ENCODE measurements around the gene FGF14. TPM values are rescaled to one million over a fixed set of nuclear protein-coding genes. Genes with fewer than 3 reads are reported as not detected.

FGF14 gene
- total and polyA plus RNA-seq, 4 donors, result 19.3 to 59.7 (median 38.0) TPM

DNA sequence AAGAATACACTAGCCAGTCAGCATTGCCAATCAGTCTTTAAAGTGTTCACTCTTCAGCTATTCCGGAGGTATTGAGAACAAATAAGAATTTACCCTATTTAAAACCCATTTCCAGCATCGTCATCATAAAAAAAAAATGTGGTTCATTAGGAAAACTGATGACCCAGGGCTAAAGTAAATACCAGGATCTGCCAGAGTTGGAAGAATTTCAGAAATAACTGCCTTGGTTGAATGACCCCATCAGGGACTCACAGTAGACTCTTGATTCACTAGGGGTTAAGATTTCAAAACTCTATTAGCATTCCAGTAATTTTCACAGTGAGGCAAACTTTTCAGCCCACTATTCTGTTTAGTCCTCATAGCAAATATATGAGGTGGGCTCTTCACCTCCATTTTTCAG is 572.4 kb downstream of the FGF14 start:
- WGBS (ENCODE audit: insufficient coverage), result no CpG with 5 or more reads among the region's 2 CpGs
- H3K36me3 ChIP-seq (ENCODE audit: control insufficient read depth, insufficient read depth, low read length), result no peaks in the 10 kb centered on the region
- no peaks in the 10 kb centered on the region for H3K9me3 ChIP-seq (ENCODE audit: control insufficient read depth, insufficient read depth, low read length)
- DNase-seq (ENCODE audit: low read depth in 4 of 6, low spot score in 6 of 6), result no peak
- no peak overlapping the region for H3K27ac ChIP-seq (ENCODE audit: low read depth, low read length)
- no peaks in the 10 kb centered on the region for H3K4me1 ChIP-seq (ENCODE audit: control insufficient read depth, insufficient read depth, low read length)
- no peak overlapping the region for H3K4me3 ChIP-seq (ENCODE audit: low read depth, low read length)
- no peaks in the 10 kb centered on the region for H3K27me3 ChIP-seq (ENCODE audit: control insufficient read depth, insufficient read depth, low read length)

DNA sequence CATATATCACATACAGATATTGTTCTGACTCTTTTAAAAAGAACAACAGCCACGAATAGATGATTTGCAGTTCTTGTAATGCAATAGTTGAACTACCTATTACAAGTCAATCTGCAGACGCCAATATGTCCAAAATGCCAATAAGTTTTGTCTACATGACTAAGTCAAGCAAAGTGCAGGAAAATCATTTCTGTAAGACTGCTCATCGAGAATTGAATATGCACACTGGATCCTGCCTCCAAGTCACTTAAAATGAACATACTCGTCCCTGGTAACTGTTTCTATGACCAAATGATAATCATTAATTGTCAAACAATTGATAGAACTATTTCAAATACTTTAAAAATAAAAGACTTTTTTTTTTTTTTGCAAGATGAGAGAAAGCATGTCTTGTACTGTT is 573.7 kb downstream of the FGF14 start:
- WGBS (ENCODE audit: insufficient coverage), result 100% methylated on average over 2 of the region's 4 CpGs
- no peaks in the 10 kb centered on the region for H3K9me3 ChIP-seq (ENCODE audit: control insufficient read depth, insufficient read depth, low read length)
- H3K27ac ChIP-seq (ENCODE audit: low read depth, low read length), result no peak overlapping the region
- H3K4me3 ChIP-seq (ENCODE audit: low read depth, low read length), result no peak overlapping the region
- H3K4me1 ChIP-seq (ENCODE audit: control insufficient read depth, insufficient read depth, low read length), result no peaks in the 10 kb centered on the region
- H3K27me3 ChIP-seq (ENCODE audit: control insufficient read depth, insufficient read depth, low read length), result no peaks in the 10 kb centered on the region
- DNase-seq (ENCODE audit: low read depth in 4 of 6, low spot score in 6 of 6), result no peak
- no peaks in the 10 kb centered on the region for H3K36me3 ChIP-seq (ENCODE audit: control insufficient read depth, insufficient read depth, low read length)

DNA sequence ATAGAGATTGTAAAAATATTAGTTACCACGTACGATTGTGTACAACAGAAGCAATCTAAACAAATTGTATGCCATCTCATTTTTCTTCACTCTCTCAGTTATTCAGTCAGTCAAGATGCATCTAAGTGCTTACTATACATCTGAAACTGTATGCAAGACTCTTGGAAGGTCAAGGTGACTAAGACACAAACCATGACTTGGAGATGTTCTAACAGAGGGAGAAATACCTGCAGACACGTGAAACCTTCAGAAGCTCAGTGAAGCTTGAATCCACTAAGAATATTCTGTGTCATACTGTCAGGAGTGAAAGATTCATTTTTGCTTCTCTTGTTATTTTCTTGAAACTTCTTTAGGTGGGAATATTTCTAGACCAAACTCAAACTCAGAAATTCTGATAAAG is 584.0 kb downstream of the FGF14 start:
- no peaks in the 10 kb centered on the region for H3K27me3 ChIP-seq (ENCODE audit: control insufficient read depth, insufficient read depth, low read length)
- H3K27ac ChIP-seq (ENCODE audit: low read depth, low read length), result no peak overlapping the region
- no peaks in the 10 kb centered on the region for H3K36me3 ChIP-seq (ENCODE audit: control insufficient read depth, insufficient read depth, low read length)
- no peaks in the 10 kb centered on the region for H3K9me3 ChIP-seq (ENCODE audit: control insufficient read depth, insufficient read depth, low read length)
- H3K4me1 ChIP-seq (ENCODE audit: control insufficient read depth, insufficient read depth, low read length), result no peaks in the 10 kb centered on the region
- no peak overlapping the region for H3K4me3 ChIP-seq (ENCODE audit: low read depth, low read length)
- DNase-seq (ENCODE audit: low read depth in 4 of 6, low spot score in 6 of 6), result no peak
- WGBS (ENCODE audit: insufficient coverage), result no CpG with 5 or more reads among the region's 3 CpGs

DNA sequence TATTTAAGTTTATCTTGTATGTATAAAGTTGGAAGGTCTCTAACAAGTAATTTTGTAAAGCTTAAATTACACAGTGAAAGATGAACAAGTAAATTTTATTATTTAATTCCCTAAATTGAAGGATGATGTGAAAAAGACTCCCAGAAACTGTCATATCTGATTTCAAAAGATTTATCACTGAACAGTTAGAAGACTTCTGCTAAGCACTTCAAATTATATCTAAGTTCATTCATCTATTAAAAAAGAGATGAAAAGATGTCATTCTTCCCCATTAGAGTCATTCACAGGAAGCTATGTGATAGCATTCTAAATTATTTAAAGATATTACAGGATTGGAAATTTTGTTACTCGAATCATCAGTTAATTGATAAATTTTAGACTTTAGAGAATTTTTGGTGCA is 590.0 kb downstream of the FGF14 start:
- Histone ChIP-seq H3K36me3 (ENCODE audit: control insufficient read depth, insufficient read depth, low read length) (no peaks in the 10 kb centered on the region), H3K9me3 (ENCODE audit: control insufficient read depth, insufficient read depth, low read length) (no peaks in the 10 kb centered on the region), H3K4me3 (ENCODE audit: low read depth, low read length) (no peak overlapping the region), H3K27me3 (ENCODE audit: control insufficient read depth, insufficient read depth, low read length) (no peaks in the 10 kb centered on the region), H3K4me1 (ENCODE audit: control insufficient read depth, insufficient read depth, low read length) (no peaks in the 10 kb centered on the region), H3K27ac (ENCODE audit: low read depth, low read length) (no peak overlapping the region)
- WGBS (ENCODE audit: insufficient coverage), result no CpG with 5 or more reads among the region's 1 CpG
- DNase-seq (ENCODE audit: low read depth in 4 of 6, low spot score in 6 of 6), result no peak

DNA sequence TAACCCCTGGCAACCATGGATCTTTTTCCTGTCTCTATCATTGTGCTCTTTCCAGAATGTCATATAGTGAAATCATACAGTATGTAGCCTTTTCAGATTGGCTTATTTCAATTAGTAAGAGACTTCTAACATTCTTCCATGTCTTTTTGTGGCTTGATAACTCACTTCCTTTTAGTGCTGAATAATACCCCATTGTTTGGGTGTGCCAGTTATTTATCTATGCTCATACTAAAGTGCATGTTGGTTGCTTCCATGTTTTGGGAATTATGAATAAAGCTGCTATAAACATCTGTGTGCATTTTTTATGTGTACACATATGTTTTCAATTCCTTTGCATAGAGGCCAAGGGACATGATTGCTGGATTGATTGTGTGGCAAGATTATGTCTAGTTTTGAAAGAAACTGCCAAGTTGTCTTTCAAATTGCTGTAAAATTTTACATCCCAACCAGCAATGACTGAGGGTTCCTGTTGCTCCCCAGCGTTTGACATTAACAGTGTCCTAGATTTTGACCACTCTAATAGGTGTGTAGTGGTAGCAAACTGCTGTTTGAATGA is 590.5 kb downstream of the FGF14 start:
- DNase-seq (ENCODE audit: low read depth in 4 of 6, low spot score in 6 of 6), result no peak
- WGBS (ENCODE audit: insufficient coverage), result no CpG with 5 or more reads among the region's 1 CpG
- no peak overlapping the region for H3K4me3 ChIP-seq (ENCODE audit: low read depth, low read length)
- no peaks in the 10 kb centered on the region for H3K4me1 ChIP-seq (ENCODE audit: control insufficient read depth, insufficient read depth, low read length)
- H3K9me3 ChIP-seq (ENCODE audit: control insufficient read depth, insufficient read depth, low read length), result no peaks in the 10 kb centered on the region
- H3K27me3 ChIP-seq (ENCODE audit: control insufficient read depth, insufficient read depth, low read length), result no peaks in the 10 kb centered on the region
- no peak overlapping the region for H3K27ac ChIP-seq (ENCODE audit: low read depth, low read length)
- no peaks in the 10 kb centered on the region for H3K36me3 ChIP-seq (ENCODE audit: control insufficient read depth, insufficient read depth, low read length)

DNA sequence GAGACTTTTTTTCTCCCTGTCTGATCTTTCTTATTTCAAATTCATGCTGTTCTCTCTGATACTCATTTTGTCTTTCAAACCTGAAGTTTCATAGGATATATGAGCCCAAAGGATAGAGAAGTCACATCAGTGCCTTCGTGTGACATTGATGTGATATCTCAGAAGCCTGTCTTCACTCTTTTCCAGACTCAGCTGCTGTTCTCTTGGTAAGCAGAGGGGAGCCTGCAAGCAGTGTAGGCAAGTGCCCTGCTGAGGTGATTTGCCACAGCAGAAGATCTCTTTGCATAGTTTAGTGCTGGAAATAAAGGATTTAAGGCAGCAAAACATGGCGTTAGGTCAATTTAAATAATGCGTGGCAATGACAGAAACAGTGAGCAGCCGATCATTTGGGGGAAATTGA is 602.7 kb downstream of the FGF14 start:
- Histone ChIP-seq H3K36me3 (ENCODE audit: control insufficient read depth, insufficient read depth, low read length) (no peaks in the 10 kb centered on the region), H3K27ac (ENCODE audit: low read depth, low read length) (no peak overlapping the region), H3K4me3 (ENCODE audit: low read depth, low read length) (no peak overlapping the region), H3K9me3 (ENCODE audit: control insufficient read depth, insufficient read depth, low read length) (no peaks in the 10 kb centered on the region), H3K27me3 (ENCODE audit: control insufficient read depth, insufficient read depth, low read length) (no peaks in the 10 kb centered on the region), H3K4me1 (ENCODE audit: control insufficient read depth, insufficient read depth, low read length) (no peaks in the 10 kb centered on the region)
- 58% methylated on average over 4 of the region's 4 CpGs for whole genome bisulfite sequencing (ENCODE audit: insufficient coverage)
- DNase-seq (ENCODE audit: low read depth in 4 of 6, low spot score in 6 of 6), result no peak

DNA sequence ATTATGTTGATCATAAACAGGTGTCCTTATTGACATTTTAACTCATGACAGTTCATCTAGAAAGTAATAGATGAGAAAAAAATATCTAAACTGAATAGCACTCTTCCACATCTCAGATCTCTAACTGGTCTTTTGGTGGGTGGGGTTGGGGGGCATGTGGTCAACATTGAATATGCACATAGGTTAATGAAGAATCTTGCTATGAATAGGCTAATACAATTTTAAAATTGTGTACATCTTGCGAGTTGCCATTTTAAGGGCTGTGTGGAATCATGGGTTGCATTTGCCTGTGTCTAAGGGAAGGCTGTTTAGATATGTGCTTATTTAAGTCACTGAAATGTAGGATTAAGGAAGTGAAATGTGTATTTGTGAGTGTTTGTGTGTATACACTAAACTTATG is 603.4 kb downstream of the FGF14 start:
- Histone ChIP-seq H3K27me3 (ENCODE audit: control insufficient read depth, insufficient read depth, low read length) (no peaks in the 10 kb centered on the region), H3K36me3 (ENCODE audit: control insufficient read depth, insufficient read depth, low read length) (no peaks in the 10 kb centered on the region), H3K4me1 (ENCODE audit: control insufficient read depth, insufficient read depth, low read length) (no peaks in the 10 kb centered on the region), H3K9me3 (ENCODE audit: control insufficient read depth, insufficient read depth, low read length) (no peaks in the 10 kb centered on the region), H3K27ac (ENCODE audit: low read depth, low read length) (no peak overlapping the region), H3K4me3 (ENCODE audit: low read depth, low read length) (no peak overlapping the region)
- no peak for DNase-seq (ENCODE audit: low read depth in 4 of 6, low spot score in 6 of 6)
- 0% methylated on average over 1 of the region's 1 CpG for WGBS (ENCODE audit: insufficient coverage)

DNA sequence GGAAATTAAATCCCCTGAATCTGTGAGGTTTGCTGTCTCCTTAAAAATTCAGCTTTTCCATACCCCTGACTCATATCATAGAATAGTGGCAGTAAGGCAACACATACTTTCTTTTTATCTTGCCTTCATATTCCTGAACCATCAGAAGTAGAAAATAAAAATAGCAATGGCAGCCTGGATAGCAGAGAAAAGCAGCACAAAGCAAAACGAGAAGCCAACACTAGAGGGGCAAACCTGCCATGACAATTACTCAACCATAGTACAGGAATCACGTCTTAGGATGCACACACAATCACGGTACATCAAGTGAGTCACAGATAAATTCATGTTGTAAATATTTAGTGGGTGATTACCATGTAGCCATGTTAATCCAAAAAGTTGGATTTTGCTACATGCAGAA is 606.4 kb downstream of the FGF14 start:
- Histone ChIP-seq H3K27ac (ENCODE audit: low read depth, low read length) (no peak overlapping the region), H3K36me3 (ENCODE audit: control insufficient read depth, insufficient read depth, low read length) (no peaks in the 10 kb centered on the region), H3K27me3 (ENCODE audit: control insufficient read depth, insufficient read depth, low read length) (no peaks in the 10 kb centered on the region), H3K4me1 (ENCODE audit: control insufficient read depth, insufficient read depth, low read length) (no peaks in the 10 kb centered on the region), H3K4me3 (ENCODE audit: low read depth, low read length) (no peak overlapping the region), H3K9me3 (ENCODE audit: control insufficient read depth, insufficient read depth, low read length) (no peaks in the 10 kb centered on the region)
- no peak for DNase-seq (ENCODE audit: low read depth in 4 of 6, low spot score in 6 of 6)
- WGBS (ENCODE audit: insufficient coverage), result no CpG with 5 or more reads among the region's 3 CpGs

DNA sequence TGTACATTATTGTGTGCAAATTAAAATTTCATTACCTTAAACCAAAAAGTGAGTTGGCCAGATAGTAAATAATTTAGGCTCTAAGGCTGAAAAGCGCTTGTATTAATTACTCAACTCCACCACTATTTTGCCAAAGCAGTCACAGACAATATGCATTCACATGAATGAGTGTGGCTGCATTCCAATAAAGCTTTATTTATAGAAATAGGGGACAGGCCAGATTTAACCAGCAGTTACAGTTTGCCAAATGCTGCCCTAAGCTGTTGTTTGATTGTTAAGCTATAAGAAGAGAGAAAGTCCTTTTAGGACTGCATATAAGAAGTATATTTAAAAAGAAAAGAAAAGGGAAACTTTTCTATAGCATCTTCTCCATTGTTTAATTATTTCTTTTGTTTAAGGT is 606.8 kb downstream of the FGF14 start:
- peak in 1 of 6 donors; percentile 55 for DNase-seq (ENCODE audit: low read depth in 4 of 6, low spot score in 6 of 6)
- no peak overlapping the region for H3K27ac ChIP-seq (ENCODE audit: low read depth, low read length)
- H3K9me3 ChIP-seq (ENCODE audit: control insufficient read depth, insufficient read depth, low read length), result no peaks in the 10 kb centered on the region
- no peaks in the 10 kb centered on the region for H3K27me3 ChIP-seq (ENCODE audit: control insufficient read depth, insufficient read depth, low read length)
- H3K36me3 ChIP-seq (ENCODE audit: control insufficient read depth, insufficient read depth, low read length), result no peaks in the 10 kb centered on the region
- no CpG with 5 or more reads among the region's 1 CpG for WGBS (ENCODE audit: insufficient coverage)
- H3K4me1 ChIP-seq (ENCODE audit: control insufficient read depth, insufficient read depth, low read length), result no peaks in the 10 kb centered on the region
- no peak overlapping the region for H3K4me3 ChIP-seq (ENCODE audit: low read depth, low read length)

DNA sequence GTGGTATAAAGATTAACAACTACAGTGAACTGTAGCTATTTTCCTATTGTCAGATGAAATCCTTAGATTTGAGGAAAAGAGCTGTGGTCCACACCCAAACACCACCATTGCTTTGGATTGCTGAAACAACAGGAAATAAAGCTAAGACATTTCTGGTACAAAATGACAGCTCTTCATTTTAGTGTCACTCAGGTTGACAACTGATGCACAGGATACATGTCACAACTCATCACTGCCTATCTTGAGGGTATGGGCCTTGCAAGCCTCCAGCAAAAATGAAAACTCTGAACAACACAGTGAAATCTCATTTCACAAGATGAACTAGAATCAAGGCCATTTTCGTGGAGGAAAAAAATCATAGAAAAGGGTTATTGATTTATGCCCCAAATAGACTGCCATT is 609.7 kb downstream of the FGF14 start:
- DNase-seq (ENCODE audit: low read depth in 4 of 6, low spot score in 6 of 6), result no peak
- no CpG with 5 or more reads among the region's 1 CpG for WGBS (ENCODE audit: insufficient coverage)
- H3K36me3 ChIP-seq (ENCODE audit: control insufficient read depth, insufficient read depth, low read length), result no peaks in the 10 kb centered on the region
- H3K9me3 ChIP-seq (ENCODE audit: control insufficient read depth, insufficient read depth, low read length), result no peaks in the 10 kb centered on the region
- no peak overlapping the region for H3K27ac ChIP-seq (ENCODE audit: low read depth, low read length)
- H3K27me3 ChIP-seq (ENCODE audit: control insufficient read depth, insufficient read depth, low read length), result no peaks in the 10 kb centered on the region
- no peak overlapping the region for H3K4me3 ChIP-seq (ENCODE audit: low read depth, low read length)
- H3K4me1 ChIP-seq (ENCODE audit: control insufficient read depth, insufficient read depth, low read length), result no peaks in the 10 kb centered on the region

All from spinal cord (tissue), 10 donors.